ENCODE measurements around the gene KCNMA1.

KCNMA1 gene

GRCh38 chr10:77305650-77306632 lies 331.7 kb downstream of the KCNMA1 start:
- Mint-ChIP-seq H3K4me1 (ENCODE audit: low read depth) (no peaks in the 10 kb centered on the region), H3K27me3 (ENCODE audit: low read depth) (no peaks in the 10 kb centered on the region), H3K4me3 (no peak overlapping the region), H3K27ac (no peak overlapping the region), H3K9me3 (peaks cover 9% of the 10 kb centered on the region), H3K36me3 (ENCODE audit: low read depth) (no peaks in the 10 kb centered on the region)
- no peak for DNase-seq (ENCODE audit: low spot score)

- Mint-ChIP-seq H3K36me3 (ENCODE audit: low read depth) (no peaks in the 10 kb centered on the region), H3K4me1 (ENCODE audit: low read depth) (no peaks in the 10 kb centered on the region), H3K27ac (no peak overlapping the region), H3K27me3 (ENCODE audit: low read depth) (no peaks in the 10 kb centered on the region), H3K4me3 (no peak overlapping the region), H3K9me3 (peaks cover 9% of the 10 kb centered on the region)
- no peak for DNase-seq (ENCODE audit: low spot score)
These were observed 333.4 kb downstream of the KCNMA1 start for GRCh38 chr10:77304192-77304591.

- no peak for DNase-seq (ENCODE audit: low spot score)
- Mint-ChIP-seq H3K36me3 (ENCODE audit: low read depth) (no peaks in the 10 kb centered on the region), H3K9me3 (peaks cover 9% of the 10 kb centered on the region), H3K4me3 (no peak overlapping the region), H3K27ac (no peak overlapping the region), H3K4me1 (ENCODE audit: low read depth) (no peaks in the 10 kb centered on the region), H3K27me3 (ENCODE audit: low read depth) (no peaks in the 10 kb centered on the region)
These were observed 336.3 kb downstream of the KCNMA1 start for GRCh38 chr10:77301305-77301730.

- Mint-ChIP-seq H3K27ac (no peak overlapping the region), H3K4me1 (ENCODE audit: low read depth) (no peaks in the 10 kb centered on the region), H3K4me3 (no peak overlapping the region), H3K36me3 (ENCODE audit: low read depth) (no peaks in the 10 kb centered on the region), H3K27me3 (ENCODE audit: low read depth) (no peaks in the 10 kb centered on the region), H3K9me3 (peaks cover 9% of the 10 kb centered on the region)
- DNase-seq (ENCODE audit: low spot score) = no peak
These were observed 336.8 kb downstream of the KCNMA1 start for GRCh38 chr10:77300682-77301302.

- H3K4me1 Mint-ChIP-seq (ENCODE audit: low read depth) = no peaks in the 10 kb centered on the region
- H3K36me3 Mint-ChIP-seq (ENCODE audit: low read depth) = no peaks in the 10 kb centered on the region
- H3K27me3 Mint-ChIP-seq (ENCODE audit: low read depth) = no peaks in the 10 kb centered on the region
- no peak overlapping the region for H3K4me3 Mint-ChIP-seq
- H3K9me3 Mint-ChIP-seq = peaks cover 9% of the 10 kb centered on the region
- no peak overlapping the region for H3K27ac Mint-ChIP-seq
- DNase-seq (ENCODE audit: low spot score) = no peak
These were observed 338.3 kb downstream of the KCNMA1 start for GRCh38 chr10:77299320-77299719.

GRCh38 chr10:77297393-77297739 lies 340.2 kb downstream of the KCNMA1 start:
- Mint-ChIP-seq H3K4me3 (no peak overlapping the region), H3K9me3 (peaks cover 1% of the 10 kb centered on the region), H3K36me3 (ENCODE audit: low read depth) (no peaks in the 10 kb centered on the region), H3K4me1 (ENCODE audit: low read depth) (no peaks in the 10 kb centered on the region), H3K27me3 (ENCODE audit: low read depth) (no peaks in the 10 kb centered on the region), H3K27ac (no peak overlapping the region)
- DNase-seq (ENCODE audit: low spot score) = no peak

- DNase-seq (ENCODE audit: low spot score) = no peak
- H3K36me3 Mint-ChIP-seq (ENCODE audit: low read depth) = no peaks in the 10 kb centered on the region
- no peak overlapping the region for H3K4me3 Mint-ChIP-seq
- no peaks in the 10 kb centered on the region for H3K4me1 Mint-ChIP-seq (ENCODE audit: low read depth)
- H3K27ac Mint-ChIP-seq = no peak overlapping the region
- no peaks in the 10 kb centered on the region for H3K9me3 Mint-ChIP-seq
- no peaks in the 10 kb centered on the region for H3K27me3 Mint-ChIP-seq (ENCODE audit: low read depth)
These were observed 340.8 kb downstream of the KCNMA1 start for GRCh38 chr10:77296534-77297392.

- H3K27me3 Mint-ChIP-seq (ENCODE audit: low read depth) = no peaks in the 10 kb centered on the region
- H3K9me3 Mint-ChIP-seq = no peaks in the 10 kb centered on the region
- H3K36me3 Mint-ChIP-seq (ENCODE audit: low read depth) = no peaks in the 10 kb centered on the region
- no peak for DNase-seq (ENCODE audit: low spot score)
- H3K27ac Mint-ChIP-seq = no peak overlapping the region
- H3K4me1 Mint-ChIP-seq (ENCODE audit: low read depth) = no peaks in the 10 kb centered on the region
- H3K4me3 Mint-ChIP-seq = no peak overlapping the region
These were observed 343.8 kb downstream of the KCNMA1 start for GRCh38 chr10:77293773-77294172.

- Mint-ChIP-seq H3K9me3 (no peaks in the 10 kb centered on the region), H3K27ac (no peak overlapping the region), H3K4me1 (ENCODE audit: low read depth) (no peaks in the 10 kb centered on the region), H3K36me3 (ENCODE audit: low read depth) (no peaks in the 10 kb centered on the region), H3K27me3 (ENCODE audit: low read depth) (peaks cover 2% of the 10 kb centered on the region), H3K4me3 (no peak overlapping the region)
- no peak for DNase-seq (ENCODE audit: low spot score)
These were observed 344.3 kb downstream of the KCNMA1 start for GRCh38 chr10:77293347-77293746.

- Mint-ChIP-seq H3K27me3 (ENCODE audit: low read depth) (peaks cover 2% of the 10 kb centered on the region), H3K36me3 (ENCODE audit: low read depth) (no peaks in the 10 kb centered on the region), H3K4me3 (no peak overlapping the region), H3K4me1 (ENCODE audit: low read depth) (no peaks in the 10 kb centered on the region), H3K27ac (no peak overlapping the region), H3K9me3 (no peaks in the 10 kb centered on the region)
- no peak for DNase-seq (ENCODE audit: low spot score)
These were observed 345.8 kb downstream of the KCNMA1 start for GRCh38 chr10:77291596-77292505.

GRCh38 chr10:77290528-77291155 lies 347.0 kb downstream of the KCNMA1 start:
- Mint-ChIP-seq H3K9me3 (no peaks in the 10 kb centered on the region), H3K4me3 (no peak overlapping the region), H3K36me3 (ENCODE audit: low read depth) (no peaks in the 10 kb centered on the region), H3K4me1 (ENCODE audit: low read depth) (no peaks in the 10 kb centered on the region), H3K27me3 (ENCODE audit: low read depth) (peaks cover 2% of the 10 kb centered on the region), H3K27ac (no peak overlapping the region)
- no peak for DNase-seq (ENCODE audit: low spot score)

GRCh38 chr10:77289790-77290189 lies 347.8 kb downstream of the KCNMA1 start:
- DNase-seq (ENCODE audit: low spot score) = no peak
- Mint-ChIP-seq H3K9me3 (no peaks in the 10 kb centered on the region), H3K27me3 (ENCODE audit: low read depth) (peaks cover 2% of the 10 kb centered on the region), H3K27ac (no peak overlapping the region), H3K4me1 (ENCODE audit: low read depth) (no peaks in the 10 kb centered on the region), H3K4me3 (no peak overlapping the region), H3K36me3 (ENCODE audit: low read depth) (no peaks in the 10 kb centered on the region)

GRCh38 chr10:77289027-77289501 lies 348.5 kb downstream of the KCNMA1 start:
- peaks cover 2% of the 10 kb centered on the region for H3K27me3 Mint-ChIP-seq (ENCODE audit: low read depth)
- DNase-seq (ENCODE audit: low spot score) = no peak
- H3K4me3 Mint-ChIP-seq = no peak overlapping the region
- no peaks in the 10 kb centered on the region for H3K36me3 Mint-ChIP-seq (ENCODE audit: low read depth)
- H3K4me1 Mint-ChIP-seq (ENCODE audit: low read depth) = no peaks in the 10 kb centered on the region
- no peaks in the 10 kb centered on the region for H3K9me3 Mint-ChIP-seq
- no peak overlapping the region for H3K27ac Mint-ChIP-seq

Data from T-helper 2 cell treated with Interferon-gamma antibody and Interleukin-4, amounts not matched to agents 5 μg/mL and 100 μg/mL, for 36 hours (primary cell).